Activated CD4-positive, alpha-beta T cell treated with anti-CD3 and anti-CD28 coated beads for 48 hours (primary cell): ENCODE data around the gene PCDHB11.
"Not testable (repeated sequence)": the region's sequence is repeated elsewhere in the genome, so short reads cannot be mapped to it uniquely, and the experiment has no call there.

ENCODE experiments used
- DNase-seq: peaks from one replicate; pipeline ENCODE4 v3.0.0-alpha.2; 2020

PCDHB11 gene

GRCh38 chr5:141199359-141200235, at the start of gene PCDHB11:
Gene PCDHB11, plus strand, starts transcription at chr5:141199627. Its CDS starts 148 bp downstream, at chr5:141199775.
- DNase-seq = no peak

DNA sequence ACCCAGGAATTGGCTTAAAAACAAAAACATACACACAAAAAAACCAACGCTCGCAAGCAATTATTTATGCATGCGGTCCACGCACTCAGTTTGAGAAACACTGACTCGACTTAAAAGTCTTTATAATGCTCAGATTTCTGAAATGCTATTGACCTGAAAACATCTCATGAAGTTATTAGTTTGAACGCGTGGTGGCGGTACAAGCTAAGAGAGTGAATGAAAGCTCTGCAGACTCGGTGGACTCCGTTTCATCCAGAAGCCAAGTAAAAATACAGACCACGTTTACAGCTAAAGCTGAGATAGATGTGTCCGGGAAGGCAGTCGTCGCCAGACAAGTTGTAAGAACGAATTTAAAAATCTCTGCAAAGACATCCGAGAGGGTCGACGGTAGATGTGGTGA, 49.6 kb upstream of the PCDHB11 start, which contains the start of gene PCDHB6:
Gene PCDHB6 (plus strand): TSS at position 246 of the 400 bp plus-strand sequence. CDS start 201 bp downstream, outside the sequence.
- DNase-seq = no peak

DNA sequence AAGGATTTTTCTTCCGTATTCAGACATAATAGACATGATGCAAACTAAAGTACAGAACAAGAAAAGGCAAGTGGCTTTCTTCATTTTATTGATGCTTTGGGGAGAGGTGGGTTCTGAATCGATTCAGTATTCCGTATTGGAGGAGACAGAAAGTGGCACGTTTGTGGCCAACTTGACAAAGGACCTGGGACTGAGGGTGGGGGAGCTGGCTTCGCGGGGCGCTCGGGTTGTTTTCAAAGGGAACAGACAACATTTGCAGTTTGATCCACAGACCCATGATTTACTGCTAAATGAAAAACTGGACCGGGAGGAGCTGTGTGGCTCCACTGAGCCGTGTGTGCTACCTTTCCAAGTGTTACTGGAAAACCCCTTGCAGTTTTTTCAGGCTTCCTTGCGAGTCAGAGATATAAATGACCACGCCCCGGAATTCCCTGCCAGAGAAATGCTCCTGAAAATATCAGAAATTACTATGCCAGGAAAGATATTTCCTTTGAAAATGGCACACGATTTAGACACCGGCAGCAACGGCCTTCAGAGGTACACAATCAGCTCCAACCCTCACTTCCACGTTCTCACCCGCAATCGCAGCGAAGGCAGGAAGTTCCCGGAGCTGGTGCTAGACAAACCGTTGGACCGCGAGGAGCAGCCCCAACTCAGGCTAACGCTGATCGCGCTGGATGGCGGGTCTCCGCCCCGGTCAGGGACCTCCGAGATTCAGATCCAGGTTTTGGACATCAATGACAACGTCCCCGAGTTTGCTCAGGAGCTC, 49.0 kb upstream of the PCDHB11 start:
- DNase-seq = no peak

- DNase-seq = no peak
Observed at GRCh38 chr5:141150993-141151325, 48.5 kb upstream of the PCDHB11 start.

- DNase-seq = not testable (repeated sequence)
Observed at GRCh38 chr5:141151632-141152031, 47.8 kb upstream of the PCDHB11 start.

DNA sequence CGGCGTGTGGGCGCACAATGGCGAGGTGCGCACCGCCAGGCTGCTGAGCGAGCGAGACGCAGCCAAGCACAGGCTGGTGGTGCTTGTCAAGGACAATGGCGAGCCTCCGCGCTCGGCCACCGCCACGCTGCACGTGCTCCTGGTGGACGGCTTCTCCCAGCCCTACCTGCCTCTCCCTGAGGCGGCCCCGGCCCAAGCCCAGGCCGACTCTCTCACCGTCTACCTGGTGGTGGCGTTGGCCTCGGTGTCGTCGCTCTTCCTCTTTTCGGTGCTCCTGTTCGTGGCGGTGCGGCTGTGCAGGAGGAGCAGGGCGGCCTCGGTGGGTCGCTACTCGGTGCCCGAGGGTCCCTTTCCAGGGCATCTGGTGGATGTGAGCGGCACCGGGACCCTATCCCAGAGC, 47.3 kb upstream of the PCDHB11 start:
- DNase-seq = not testable (repeated sequence)

DNA sequence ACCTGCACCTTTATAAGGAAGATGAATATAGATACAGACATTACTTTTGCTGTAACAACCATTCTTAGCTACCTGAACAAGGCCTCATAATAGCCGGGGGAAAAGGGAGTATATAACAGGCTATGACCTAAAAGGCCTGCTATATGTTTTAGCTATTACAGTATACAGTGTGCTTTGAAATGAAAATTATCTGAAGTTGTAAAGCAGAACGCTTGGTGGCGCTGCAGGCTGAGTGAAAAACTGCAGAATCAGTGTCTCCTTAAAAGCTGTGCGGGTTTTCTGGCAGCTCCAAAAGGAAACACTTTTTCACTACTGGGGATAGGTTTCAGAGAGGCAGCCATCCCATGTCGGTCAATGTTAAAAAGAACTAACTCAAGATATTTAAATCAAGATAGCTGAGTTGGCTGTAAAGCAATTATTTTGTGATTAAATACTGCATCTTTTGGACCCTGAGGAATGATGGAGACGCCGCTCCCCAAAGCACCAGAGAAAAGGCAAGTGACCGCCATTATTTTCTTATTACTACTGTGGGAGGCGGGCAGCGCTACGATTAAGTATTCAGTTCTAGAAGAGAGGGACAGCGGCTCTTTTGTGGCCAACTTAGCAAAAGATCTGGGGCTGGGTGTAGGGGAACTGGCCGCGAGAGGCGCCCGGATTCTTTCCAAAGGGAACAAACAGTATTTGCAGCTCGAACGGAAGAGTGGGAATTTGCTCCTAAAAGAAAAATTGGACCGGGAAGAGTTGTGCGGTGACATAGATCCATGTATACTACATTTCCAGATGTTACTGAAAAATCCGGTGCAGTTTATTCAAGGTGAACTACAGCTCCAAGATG, 43.7 kb upstream of the PCDHB11 start:
- DNase-seq = no peak

GRCh38 chr5:141157356-141157755, 42.1 kb upstream of the PCDHB11 start:
- not testable (repeated sequence) for DNase-seq

DNA sequence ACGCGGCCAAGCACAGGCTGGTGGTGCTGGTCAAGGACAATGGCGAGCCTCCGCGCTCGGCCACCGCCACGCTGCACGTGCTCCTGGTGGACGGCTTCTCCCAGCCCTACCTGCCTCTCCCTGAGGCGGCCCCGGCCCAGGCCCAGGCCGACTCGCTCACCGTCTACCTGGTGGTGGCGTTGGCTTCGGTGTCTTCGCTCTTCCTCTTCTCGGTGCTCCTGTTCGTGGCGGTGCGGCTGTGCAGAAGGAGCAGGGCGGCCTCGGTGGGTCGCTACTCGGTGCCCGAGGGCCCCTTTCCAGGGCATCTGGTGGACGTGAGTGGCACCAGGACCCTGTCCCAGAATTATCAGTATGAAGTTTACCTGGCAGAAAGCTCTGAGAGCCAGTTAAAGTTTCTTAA, 41.5 kb upstream of the PCDHB11 start:
- not testable (repeated sequence) for DNase-seq

DNA sequence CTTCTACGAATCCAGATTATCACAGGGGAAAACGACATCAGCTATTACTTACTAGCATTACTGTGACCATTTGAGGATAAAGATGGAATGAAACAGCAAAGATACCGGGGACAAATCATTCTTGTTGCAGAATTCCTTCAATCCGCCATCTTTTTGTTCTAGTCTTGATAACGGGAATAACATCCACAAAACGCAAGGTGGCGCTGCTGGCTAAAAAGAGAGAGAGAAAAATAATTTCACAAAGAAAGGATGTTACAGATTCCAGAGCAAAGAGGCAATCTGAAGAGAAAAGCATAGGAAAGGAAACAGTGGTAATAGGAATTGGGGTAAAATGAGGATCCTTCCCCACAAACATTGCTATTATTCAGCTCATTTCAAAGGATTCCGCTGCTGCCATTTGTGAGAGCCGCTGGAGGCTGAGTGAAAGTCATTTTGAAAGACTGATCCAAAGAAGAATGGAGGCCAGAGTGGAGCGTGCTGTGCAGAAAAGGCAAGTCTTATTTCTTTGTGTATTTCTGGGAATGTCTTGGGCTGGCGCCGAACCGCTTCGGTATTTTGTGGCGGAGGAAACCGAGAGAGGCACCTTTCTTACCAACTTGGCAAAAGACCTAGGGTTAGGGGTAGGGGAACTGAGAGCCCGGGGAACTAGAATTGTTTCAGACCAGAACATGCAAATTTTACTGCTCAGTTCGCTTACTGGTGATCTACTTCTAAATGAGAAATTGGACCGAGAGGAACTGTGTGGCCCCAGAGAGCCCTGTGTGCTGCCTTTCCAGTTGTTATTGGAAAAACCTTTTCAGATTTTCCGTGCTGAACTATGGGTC, 26.8 kb upstream of the PCDHB11 start, which contains the start of gene PCDHB7:
Gene PCDHB7 (plus strand): TSS at position 264 of the 824 bp plus-strand sequence. CDS start 192 bp downstream, at position 456.
- DNase-seq = peak; percentile 26

DNA sequence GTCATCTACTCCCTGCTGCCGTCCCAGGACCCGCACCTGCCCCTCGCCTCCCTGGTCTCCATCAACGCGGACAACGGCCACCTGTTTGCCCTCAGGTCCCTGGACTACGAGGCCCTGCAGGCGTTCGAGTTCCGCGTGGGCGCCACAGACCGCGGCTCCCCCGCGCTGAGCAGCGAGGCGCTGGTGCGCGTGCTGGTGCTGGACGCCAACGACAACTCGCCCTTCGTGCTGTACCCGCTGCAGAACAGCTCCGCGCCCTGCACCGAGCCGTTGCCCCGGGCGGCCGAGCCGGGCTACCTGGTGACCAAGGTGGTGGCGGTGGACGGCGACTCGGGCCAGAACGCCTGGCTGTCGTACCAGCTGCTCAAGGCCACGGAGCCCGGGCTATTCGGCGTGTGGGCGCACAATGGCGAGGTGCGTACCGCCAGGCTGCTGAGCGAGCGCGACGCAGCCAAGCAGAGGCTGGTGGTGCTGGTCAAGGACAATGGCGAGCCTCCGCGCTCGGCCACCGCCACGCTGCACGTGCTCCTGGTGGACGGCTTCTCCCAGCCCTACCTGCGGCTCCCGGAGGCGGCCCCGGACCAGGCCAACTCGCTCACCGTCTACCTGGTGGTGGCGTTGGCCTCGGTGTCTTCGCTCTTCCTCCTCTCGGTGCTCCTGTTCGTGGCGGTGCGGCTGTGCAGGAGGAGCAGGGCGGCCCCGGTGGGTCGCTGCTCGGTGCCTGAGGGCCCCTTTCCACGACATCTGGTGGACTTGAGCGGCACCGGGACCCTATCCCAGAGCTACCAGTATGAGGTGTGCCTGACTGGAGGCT, 24.9 kb upstream of the PCDHB11 start:
- not testable (repeated sequence) for DNase-seq

- DNase-seq = no peak
Observed at GRCh38 chr5:141175933-141176332, 23.5 kb upstream of the PCDHB11 start.

- not testable (repeated sequence) for DNase-seq
Observed at GRCh38 chr5:141177577-141178191, 21.7 kb upstream of the PCDHB11 start, which contains the start of gene PCDHB8. Gene PCDHB8, plus strand, starts transcription at chr5:141177790. Its CDS starts 245 bp downstream, at chr5:141178035.

DNA sequence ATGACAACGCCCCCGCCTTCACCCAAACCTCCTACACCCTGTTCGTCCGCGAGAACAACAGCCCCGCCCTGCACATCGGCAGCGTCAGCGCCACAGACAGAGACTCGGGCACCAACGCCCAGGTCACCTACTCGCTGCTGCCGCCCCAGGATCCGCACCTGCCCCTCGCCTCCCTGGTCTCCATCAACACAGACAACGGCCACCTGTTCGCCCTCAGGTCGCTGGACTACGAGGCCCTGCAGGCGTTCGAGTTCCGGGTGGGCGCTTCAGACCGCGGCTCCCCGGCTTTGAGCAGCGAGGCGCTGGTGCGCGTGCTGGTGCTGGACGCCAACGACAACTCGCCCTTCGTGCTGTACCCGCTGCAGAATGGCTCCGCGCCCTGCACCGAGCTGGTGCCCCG, 20.1 kb upstream of the PCDHB11 start:
- DNase-seq = not testable (repeated sequence)

DNA sequence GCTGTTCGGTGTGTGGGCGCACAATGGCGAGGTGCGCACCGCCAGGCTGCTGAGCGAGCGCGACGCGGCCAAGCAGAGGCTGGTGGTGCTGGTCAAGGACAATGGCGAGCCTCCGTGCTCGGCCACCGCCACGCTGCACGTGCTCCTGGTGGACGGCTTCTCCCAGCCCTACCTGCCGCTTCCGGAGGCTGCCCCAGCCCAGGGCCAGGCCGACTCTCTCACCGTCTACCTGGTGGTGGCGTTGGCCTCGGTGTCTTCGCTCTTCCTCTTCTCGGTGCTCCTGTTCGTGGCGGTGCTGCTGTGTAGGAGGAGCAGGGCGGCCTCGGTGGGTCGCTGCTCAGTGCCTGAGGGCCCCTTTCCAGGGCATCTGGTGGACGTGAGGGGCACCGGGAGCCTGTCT, 19.6 kb upstream of the PCDHB11 start:
- DNase-seq = not testable (repeated sequence)

- DNase-seq = no peak
Observed at GRCh38 chr5:141180313-141180712, 19.1 kb upstream of the PCDHB11 start.

GRCh38 chr5:141182248-141182647, 17.2 kb upstream of the PCDHB11 start, which contains the start of gene PCDHB16:
Gene PCDHB16, plus strand, starts transcription at chr5:141182387. Its CDS starts 173 bp downstream, at chr5:141182560.
- no peak for DNase-seq

GRCh38 chr5:141184117-141184855, 15.1 kb upstream of the PCDHB11 start:
- not testable (repeated sequence) for DNase-seq

DNA sequence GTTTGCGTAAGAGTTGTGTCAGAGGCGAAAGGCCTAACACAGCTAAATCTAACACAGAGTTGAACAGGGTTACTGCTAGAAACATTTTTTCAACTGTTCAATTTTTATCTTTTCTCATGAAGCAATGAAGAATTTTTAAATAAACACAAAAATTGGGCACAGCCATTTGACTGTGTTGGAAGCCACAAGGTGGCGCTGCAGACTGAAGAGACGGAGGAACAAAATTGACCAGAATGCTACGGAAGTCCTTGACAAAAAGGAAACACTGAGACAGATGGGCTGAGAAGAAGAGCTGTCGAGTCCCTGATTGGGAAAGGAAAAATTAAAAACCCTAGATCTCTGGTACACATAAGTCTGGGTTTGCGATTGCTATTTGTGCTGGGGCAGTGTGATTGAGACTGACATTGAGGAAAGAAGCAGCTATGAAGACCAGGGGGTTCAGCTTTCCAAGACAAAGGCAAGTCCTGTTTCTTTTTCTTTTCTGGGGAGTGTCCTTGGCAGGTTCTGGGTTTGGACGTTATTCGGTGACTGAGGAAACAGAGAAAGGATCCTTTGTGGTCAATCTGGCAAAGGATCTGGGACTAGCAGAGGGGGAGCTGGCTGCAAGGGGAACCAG, 12.4 kb upstream of the PCDHB11 start, which contains the start of gene PCDHB9:
Gene PCDHB9 (plus strand): TSS at position 265 of the 616 bp plus-strand sequence. CDS start 158 bp downstream, at position 423.
- DNase-seq = peak; percentile 46
